HPDE6-E6E7 (cell line): ENCODE measurements around the gene TMEM150C.

Source experiments
- DNase-seq: peaks from one replicate; pipeline ENCODE4 v3.0.0; 2011; ENCODE audit warnings: missing footprints; ENCODE audit errors: extremely low spot score

The TMEM150C gene

GRCh38 chr4:82561786-82562563, at the start of gene TMEM150C:
TMEM150C (minus strand) TSS chr4:82561988; CDS start chr4:82504657, 57,331 bp downstream.
- no peak for DNase-seq

- DNase-seq, result no peak
These were observed 49.7 kb upstream of the TMEM150C start for GRCh38 chr4:82611527-82611926.

DNA sequence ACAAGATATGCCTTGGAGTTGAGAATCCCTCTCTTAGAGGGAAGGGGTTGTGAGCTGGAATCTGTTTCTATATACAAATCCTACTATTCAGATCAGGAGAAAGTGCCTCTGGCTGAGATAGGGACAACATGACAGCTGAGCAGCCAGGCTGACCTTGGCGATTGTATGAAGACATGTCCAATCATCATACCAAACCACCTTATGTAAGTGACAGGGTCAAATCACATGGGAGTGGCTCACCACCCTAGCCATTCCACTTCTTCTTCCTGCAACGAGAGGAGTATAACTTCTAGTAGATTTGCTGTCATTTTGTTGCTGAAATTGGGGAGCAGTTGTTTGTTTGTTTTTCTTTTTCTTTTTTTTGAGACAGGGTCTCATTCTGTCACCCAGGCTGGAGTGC, 48.3 kb upstream of the TMEM150C start:
- no peak for DNase-seq

- DNase-seq, result no peak
These were observed 44.8 kb upstream of the TMEM150C start for GRCh38 chr4:82606622-82607021.

GRCh38 chr4:82604522-82604921, 42.7 kb upstream of the TMEM150C start:
- DNase-seq, result no peak

DNA sequence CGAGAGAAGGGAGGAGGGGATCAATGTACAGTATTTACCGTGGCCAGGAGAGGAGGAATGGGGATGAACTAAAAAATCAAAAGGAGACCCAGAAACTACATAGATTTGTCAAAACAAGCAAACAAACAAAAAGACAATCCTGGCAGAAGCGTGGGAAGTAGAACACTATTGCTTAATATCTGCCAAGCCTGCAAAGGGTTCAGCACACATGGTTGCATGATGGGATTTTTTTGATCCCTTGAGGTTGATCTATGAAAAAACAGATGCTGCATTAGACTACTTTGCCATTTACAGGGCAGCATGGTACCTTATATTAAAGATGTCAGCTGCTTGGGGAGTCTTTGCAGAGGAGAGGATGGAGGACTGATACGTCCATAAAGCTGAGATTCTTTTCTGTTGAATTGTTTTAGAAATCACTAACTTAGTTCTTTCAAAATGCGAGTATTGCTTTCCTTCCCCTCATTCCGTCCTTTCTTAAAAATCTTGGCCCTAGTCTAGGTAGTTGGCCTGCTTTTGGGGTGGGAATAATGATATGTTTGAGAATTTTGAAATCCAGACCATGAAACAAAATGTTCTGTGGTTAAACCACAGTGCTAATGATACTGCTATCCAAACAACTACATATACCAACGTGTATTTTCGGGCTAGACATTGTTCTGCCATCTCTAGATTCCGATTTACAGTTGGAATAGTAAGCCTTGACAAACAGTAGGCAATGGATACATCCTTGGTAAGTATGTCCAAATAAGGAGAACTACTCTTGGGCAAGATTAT, 39.6 kb upstream of the TMEM150C start:
- DNase-seq, result no peak

- no peak for DNase-seq
These were observed 37.5 kb upstream of the TMEM150C start for GRCh38 chr4:82599336-82599735.

GRCh38 chr4:82594456-82594855, 32.7 kb upstream of the TMEM150C start:
- DNase-seq, result no peak

DNA sequence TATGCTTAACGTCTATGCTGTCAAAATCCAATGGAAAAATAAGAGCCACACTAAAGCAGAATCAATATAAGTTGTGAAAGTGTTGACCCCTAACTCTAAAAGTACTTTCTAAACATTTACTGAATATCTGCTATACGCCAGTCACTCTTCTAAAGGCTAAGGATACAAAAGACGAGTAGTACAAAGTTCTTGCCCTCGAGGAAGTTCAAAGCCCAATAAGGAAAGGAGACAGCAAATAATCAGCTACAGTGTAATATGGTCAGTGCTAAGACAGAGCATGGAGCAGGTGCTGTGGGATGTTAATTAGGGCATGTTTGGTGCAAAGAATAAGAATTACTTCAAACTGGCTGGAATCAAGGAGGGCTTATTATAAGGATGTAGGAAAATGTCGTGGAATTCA, 31.6 kb upstream of the TMEM150C start:
- no peak for DNase-seq

GRCh38 chr4:82592639-82593038, 30.9 kb upstream of the TMEM150C start:
- DNase-seq, result no peak

DNA sequence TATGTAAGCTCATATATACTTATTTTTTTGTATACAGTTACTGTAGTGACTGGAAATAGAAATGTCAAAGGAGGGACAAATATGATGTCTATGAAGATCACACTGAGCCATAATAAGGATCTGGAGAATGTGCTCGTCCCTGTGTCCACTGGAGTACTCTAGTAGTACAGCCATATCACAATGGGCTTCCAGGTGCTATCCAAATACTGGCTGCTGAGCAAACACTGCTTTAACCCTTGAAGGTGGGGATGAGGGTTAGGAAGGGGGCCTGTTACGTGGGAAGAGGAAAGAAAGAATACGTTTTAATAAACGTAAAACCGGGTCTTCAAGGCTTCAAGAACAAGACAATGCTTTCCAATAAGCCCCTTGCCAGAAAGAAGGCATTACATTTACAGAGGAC, 29.8 kb upstream of the TMEM150C start:
- DNase-seq, result no peak

DNA sequence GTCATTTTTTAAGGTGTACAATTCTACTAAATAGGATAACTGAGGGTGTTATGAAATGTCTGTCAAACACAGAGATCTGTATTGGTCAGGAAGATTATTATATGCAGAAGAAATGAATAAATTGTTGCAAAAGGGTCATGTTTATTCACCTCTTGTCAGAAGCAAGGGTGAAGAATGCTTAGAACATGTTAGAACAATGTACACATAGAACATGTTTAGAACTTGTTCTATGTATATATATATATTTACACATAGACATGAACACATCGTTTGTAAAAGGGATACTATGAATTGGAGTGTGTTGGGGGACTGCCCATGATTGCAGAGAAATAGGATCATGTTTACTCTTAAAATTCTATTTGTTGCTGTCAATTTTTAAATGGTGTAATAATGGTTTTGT, 28.0 kb upstream of the TMEM150C start:
- no peak for DNase-seq

- no peak for DNase-seq
These were observed 27.0 kb upstream of the TMEM150C start for GRCh38 chr4:82588771-82589270.

DNA sequence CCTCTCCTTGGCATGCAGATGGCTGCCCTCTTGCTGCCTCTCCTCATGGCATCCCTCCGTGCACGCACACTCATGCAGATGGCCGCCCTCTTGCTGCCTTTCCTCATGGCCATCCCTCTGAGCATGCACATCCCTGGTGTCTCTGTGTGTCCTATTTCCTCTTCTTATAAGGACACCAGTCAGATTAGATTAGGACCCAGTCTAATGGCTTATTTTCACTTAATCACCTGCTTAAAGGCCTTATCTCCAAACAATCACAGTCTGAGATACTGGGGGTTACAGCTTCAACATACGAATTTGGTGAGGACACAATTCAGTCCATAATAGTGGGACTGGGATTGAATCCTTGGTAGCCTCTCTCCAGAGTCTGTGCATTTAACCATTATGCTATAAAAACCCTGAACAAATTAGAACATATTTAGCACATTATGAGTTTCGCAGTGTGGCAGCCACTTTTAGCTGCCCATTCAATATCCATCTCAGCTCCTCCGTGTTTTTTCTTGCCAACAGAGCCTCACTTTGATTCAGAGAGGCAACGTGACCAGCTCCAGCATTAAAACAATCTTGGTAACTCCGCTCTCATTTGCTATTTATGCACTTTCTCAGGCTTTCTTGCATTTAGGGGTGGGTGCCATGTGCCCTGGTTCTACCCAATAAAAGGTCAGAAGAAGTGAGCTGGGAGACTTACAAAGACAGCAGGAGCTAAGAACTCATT, 26.2 kb upstream of the TMEM150C start:
- no peak for DNase-seq

- no peak for DNase-seq
These were observed 24.1 kb upstream of the TMEM150C start for GRCh38 chr4:82585690-82586435.

DNA sequence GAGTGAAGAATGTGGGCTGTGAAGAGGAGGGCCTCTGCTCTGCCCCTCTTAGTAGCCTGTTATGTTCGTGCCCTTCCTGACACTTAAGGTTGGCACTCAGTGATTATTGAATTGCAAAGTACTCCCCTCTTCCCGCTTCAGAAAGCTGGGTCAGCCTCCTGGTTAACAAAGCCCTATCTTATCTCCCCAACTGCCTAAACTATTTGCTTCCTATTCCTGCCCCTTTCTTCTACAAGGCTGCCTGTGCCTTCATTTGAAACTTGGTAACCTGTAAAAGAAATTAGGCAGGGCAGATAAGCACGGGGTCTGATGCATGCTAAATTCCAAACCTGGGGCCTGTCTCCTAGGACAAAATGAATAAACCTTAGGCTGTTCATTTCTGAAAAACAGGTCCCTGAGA, 23.1 kb upstream of the TMEM150C start:
- no peak for DNase-seq

DNA sequence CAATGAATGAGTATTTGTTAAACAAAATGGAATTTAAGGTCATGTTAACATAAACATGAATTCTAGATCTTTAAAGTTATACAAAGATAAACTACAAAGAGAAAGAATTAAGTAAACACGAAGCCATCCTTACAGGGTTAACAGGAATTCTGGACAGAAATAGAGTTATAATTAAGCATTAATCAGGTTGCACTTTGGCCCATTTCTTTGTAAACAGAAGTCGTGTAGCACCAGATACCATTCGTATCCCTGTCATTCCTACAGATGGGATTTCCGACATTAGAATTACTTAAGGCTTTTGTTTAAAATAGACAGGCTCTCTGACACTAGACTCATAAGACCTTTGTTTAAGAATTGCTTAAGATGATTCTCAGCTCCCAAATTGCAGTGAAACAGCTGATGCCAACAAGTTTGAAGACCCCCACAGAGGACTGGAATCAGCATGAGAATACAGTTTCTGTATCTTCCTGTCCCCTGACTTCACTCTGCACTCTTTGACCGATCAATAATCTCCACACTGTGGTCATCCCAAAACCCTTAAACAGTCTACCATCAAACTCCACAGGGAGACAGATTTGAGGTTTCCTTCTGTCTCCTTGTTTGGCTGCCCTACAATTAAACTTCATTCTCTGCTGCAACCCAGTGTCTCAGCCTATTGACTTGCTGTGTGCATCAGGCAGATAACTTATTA, 22.3 kb upstream of the TMEM150C start:
- DNase-seq, result no peak

DNA sequence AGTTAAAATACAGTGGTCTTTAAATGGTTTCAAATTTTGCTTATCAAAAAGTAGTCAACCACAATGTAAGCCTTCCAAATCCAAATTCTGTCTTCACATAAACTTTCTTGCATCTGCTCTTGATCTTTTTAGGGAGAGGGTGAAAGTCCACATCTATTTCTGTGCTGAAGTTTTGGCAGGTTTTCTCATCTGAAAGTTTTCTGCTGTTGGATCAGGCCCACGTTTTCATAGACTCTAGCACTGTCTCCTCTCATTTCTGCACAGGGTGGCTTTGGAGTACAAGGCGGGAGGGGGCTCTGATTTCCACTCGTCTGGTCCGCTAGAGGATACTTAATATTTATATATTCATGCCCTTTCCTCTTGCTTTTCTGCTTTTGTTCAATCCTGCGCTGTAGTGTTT, 18.1 kb upstream of the TMEM150C start:
- DNase-seq, result no peak

DNA sequence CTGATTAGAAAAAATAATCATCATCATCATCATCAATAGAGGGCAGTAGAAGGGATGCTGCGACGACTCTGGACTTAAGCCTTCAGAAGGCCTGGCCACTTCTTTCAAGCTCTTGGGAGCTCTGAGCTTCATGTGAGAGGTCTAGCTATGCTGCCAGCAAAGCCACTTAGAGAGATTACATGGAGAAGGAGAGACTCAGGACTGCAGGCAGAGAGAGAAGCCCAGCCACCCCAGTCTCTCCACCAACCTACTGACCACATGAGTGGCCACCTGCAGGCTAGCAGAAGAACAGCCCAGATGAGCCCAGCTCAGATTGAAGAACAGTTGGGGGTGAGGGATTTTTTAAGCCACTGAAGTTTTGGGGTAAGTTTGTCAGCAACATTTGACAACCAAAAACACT, 17.1 kb upstream of the TMEM150C start:
- DNase-seq, result no peak

DNA sequence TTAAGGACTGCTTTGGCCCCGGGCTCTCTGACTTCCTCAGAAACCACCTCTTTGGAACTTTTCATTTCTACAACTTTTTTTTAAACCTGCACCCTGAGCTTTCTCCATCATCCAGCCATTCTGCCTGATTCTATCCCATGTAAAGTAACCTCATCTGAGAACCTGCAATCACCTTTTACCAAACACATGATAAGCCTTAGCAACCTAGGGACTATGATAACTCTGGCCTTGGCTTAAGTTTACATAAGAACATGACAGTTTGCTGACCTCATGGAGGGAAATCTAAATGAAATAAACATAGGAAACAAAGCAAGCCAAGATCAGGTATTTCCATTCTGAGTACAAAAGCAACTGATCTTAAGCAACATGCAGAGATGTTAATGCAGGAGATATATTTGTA, 15.7 kb upstream of the TMEM150C start:
- no peak for DNase-seq

- no peak for DNase-seq
These were observed 7.9 kb upstream of the TMEM150C start for GRCh38 chr4:82569727-82570126.
